HS-5 (cell line): ENCODE measurements around the gene MMP15.
A peak's percentile ranks its signal among the peaks of the same experiment; 100 is the strongest.

Experiments used
- DNase-seq: peaks from one replicate; pipeline ENCODE4 v3.0.0-alpha.2; 2012; ENCODE audit warnings: low read depth

Gene MMP15

GRCh38 chr16:58019866-58020538 lies 5.6 kb upstream of the MMP15 start:
- no peak for DNase-seq

- DNase-seq = peak; percentile 23
Measured at GRCh38 chr16:58020628-58021521, 4.7 kb upstream of the MMP15 start.

- DNase-seq = peak; percentile 51
Measured at GRCh38 chr16:58021661-58022551, 3.6 kb upstream of the MMP15 start.

GRCh38 chr16:58022601-58023371 lies 2.8 kb upstream of the MMP15 start:
- no peak for DNase-seq

- no peak for DNase-seq
Measured at GRCh38 chr16:58024486-58025350, 836 bp upstream of the MMP15 start.

- no peak for DNase-seq
Measured at GRCh38 chr16:58026139-58026704, 668 bp downstream of the MMP15 start.

- DNase-seq = no peak
Measured at GRCh38 chr16:58026705-58027160, 1.2 kb downstream of the MMP15 start.

- no peak for DNase-seq
Measured at GRCh38 chr16:58027161-58027915, 1.8 kb downstream of the MMP15 start.

GRCh38 chr16:58027916-58028455 lies 2.4 kb downstream of the MMP15 start:
- DNase-seq = no peak

GRCh38 chr16:58028541-58029070 lies 3.1 kb downstream of the MMP15 start:
- no peak for DNase-seq

GRCh38 chr16:58029410-58029809 lies 3.9 kb downstream of the MMP15 start:
- no peak for DNase-seq

GRCh38 chr16:58030136-58030840 lies 4.7 kb downstream of the MMP15 start:
- no peak for DNase-seq

GRCh38 chr16:58031016-58031800 lies 5.7 kb downstream of the MMP15 start:
- no peak for DNase-seq

- DNase-seq = no peak
Measured at GRCh38 chr16:58032710-58033293, 7.2 kb downstream of the MMP15 start.

GRCh38 chr16:58034128-58034685 lies 8.7 kb downstream of the MMP15 start:
- no peak for DNase-seq

GRCh38 chr16:58034774-58035173 lies 9.2 kb downstream of the MMP15 start:
- no peak for DNase-seq
